GM19240 (cell line): ENCODE data around the gene GNB3.

ENCODE experiments used
- DNase-seq: peaks from one replicate; pipeline ENCODE4 v3.0.0; 2011; ENCODE audit warnings: low spot score; ENCODE audit not compliant: insufficient read length

GNB3 gene

GRCh38 chr12:6823182-6824084, 17.3 kb upstream of the GNB3 start:
- no peak for DNase-seq

DNA sequence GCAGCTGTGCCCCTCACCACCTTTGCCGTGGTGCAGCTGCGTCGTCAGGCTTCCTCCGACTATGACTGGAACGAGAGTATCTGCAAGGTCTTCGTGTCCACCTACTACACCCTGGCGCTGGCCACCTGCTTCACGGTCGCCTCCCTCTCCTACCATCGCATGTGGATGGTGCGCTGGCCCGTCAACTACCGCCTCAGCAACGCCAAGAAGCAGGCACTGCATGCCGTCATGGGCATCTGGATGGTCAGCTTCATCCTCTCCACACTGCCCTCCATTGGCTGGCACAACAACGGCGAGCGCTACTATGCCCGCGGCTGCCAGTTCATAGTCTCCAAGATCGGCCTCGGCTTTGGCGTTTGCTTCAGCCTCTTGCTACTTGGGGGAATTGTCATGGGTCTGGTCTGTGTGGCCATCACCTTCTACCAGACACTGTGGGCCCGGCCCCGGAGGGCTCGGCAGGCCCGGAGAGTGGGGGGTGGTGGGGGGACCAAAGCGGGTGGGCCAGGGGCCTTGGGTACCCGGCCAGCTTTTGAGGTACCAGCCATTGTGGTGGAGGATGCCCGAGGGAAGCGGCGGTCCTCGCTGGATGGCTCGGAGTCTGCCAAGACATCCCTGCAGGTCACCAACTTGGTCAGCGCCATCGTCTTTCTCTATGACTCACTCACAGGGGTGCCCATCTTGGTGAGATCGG, 16.5 kb upstream of the GNB3 start:
- DNase-seq = no peak

- no peak for DNase-seq
Observed at GRCh38 chr12:6824901-6825381, 15.8 kb upstream of the GNB3 start.

- peak; percentile 94 for DNase-seq
Observed at GRCh38 chr12:6825398-6826124, 15.2 kb upstream of the GNB3 start.

DNA sequence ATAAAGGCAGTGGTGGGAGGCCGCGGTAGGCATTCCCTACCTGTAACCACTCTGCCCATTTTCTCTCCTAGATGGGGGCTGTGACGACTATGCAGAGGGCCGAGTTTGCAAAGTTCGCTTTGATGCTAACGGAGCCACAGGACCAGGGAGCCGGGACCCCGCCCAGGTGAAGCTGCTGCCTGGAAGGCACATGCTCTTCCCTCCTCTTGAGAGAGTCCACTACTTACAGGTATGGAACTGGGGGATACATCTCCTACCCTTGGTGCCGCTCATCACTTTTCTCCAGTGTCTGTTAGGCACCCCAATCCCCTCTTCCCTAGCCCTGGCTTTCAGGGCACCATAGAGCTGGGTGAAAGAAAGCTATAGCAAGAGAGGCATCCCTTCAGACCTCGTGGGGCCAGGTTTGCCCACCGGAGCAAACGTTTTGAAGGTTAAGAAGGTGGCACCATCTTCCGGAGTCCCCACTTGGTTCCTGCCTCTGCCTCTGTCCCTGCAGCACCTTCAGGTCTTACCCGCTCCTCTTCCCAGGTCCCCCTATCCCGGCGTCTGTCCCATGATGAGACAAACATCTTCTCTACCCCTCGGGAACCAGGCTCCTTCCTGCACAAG, 14.5 kb upstream of the GNB3 start:
- no peak for DNase-seq

DNA sequence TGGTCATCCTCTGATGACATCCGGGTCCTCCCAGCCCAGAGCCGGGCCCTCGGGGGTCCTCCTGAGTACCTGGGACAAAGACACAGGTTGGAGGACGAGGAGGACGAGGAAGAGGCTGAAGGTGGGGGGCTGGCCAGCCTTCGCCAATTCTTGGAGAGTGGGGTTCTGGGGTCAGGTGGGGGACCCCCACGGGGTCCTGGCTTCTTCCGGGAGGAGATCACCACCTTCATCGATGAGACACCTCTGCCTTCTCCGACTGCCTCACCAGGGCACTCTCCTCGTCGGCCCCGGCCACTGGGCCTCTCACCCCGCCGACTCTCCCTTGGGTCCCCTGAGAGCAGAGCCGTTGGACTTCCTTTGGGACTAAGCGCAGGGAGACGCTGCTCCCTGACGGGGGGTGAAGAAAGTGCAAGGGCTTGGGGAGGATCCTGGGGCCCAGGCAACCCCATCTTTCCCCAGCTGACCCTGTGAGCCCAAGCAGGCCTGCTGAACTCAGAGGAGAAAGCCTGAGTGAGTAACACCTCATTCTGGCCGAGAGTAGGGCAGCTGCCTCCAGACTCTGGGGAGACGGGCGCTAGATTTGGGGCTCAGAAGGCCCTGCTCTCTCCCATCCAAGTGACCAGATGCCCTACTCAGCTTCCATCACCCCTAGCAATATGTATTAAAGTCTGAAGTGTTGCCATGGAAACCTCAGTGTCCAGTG, 13.8 kb upstream of the GNB3 start:
- DNase-seq = no peak

DNA sequence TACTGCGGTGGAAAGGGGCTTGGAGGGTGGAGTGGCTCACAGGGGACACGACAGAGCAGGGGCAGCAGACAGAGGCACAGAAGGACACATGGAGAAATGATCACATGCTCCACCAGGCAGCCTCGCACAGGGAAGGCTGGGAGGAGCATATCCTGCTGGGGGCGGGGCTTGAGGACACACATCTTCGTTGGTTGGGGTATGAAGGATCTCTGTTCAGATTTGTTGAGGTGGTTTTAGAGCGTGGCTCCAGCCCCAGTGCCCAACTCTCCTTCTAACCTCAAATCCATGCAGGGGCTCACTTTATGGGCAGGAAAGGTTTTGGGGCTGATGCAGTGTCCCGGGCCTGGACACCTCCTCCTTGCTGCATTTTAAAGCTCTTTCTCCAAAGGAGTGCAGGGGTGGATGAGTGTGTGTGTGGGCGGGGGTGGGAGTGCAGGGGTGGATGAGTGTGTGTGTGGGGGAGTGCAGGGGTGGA, 13.3 kb upstream of the GNB3 start:
- no peak for DNase-seq

GRCh38 chr12:6827982-6828780, 12.5 kb upstream of the GNB3 start, which contains the start of gene P3H3:
TSS of gene P3H3 (plus strand) at chr12:6828407. CDS start at chr12:6828441, 34 bp downstream.
- no peak for DNase-seq

GRCh38 chr12:6828781-6829535, 11.8 kb upstream of the GNB3 start:
- no peak for DNase-seq

DNA sequence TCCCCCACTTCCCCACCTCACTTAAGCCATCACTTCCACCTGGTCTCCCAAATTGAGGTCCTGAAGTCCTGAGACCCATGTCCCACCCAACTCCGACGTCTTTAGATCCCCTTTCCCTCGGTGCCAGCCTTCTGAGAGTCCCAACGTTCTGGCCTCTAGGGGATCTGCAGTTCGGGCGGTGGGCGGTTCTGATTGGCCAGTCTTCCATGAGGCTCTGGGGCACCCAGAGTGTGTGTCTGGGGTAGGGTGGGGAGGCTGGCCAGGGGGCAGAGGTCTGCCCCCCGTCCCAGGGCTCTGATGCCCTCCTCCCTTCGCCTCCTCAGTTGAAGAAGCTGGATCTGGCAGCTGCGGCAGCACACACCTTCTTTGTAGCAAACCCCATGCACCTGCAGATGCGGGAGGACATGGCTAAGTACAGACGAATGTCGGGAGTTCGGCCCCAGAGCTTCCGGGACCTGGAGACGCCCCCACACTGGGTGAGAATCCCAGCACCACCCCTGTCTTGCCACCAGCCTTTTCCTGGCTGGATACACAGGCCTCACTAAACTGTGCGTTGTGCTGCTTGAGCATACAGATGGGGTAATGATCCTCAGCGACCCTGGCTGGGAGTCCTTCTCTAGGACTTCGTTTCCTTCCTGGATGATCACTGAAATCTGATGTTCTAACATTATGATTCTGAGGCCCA, 11.0 kb upstream of the GNB3 start:
- no peak for DNase-seq

DNA sequence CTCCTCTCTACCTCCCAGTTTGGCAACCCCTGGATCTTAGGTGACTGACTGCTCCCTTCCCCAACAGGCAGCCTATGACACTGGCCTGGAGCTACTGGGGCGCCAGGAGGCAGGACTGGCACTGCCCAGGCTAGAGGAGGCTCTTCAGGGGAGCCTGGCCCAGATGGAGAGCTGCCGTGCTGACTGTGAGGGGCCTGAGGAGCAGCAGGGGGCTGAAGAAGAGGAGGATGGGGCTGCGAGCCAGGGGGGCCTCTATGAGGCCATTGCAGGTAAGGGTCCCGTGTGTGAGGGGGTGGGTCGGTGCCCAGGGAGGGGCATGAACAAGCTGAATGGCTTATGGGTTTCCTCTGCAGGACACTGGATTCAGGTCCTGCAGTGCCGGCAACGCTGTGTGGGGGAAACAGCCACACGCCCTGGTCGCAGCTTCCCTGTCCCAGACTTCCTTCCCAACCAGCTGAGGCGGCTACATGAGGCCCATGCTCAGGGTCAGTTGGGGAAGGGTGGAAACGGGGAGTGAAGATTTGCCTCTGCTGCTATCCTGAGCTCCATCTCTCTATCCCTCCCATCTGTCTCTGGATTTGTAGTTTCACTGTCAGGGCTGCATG, 10.3 kb upstream of the GNB3 start:
- DNase-seq = no peak

GRCh38 chr12:6830999-6831398, 9.7 kb upstream of the GNB3 start:
- no peak for DNase-seq

- DNase-seq = no peak
Observed at GRCh38 chr12:6831450-6831995, 9.2 kb upstream of the GNB3 start.

DNA sequence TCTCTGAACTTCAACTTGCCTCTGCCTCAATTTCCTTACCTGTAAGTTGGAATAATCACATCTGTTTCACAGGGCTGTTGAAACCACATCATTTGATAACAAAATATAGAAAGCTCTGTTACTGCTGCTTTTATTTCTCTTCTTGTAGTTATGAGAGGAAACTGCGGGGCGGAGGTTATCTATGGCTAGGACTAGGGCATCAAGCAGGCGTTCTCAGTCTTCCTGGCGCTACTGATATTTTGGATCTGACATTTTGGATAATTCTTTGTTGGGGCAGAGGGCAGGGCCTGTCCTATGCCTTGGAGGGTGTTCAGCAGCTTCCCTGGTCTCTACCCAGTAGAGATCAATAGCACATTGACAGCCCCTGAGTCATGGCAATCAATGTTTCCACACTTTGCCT, 8.6 kb upstream of the GNB3 start:
- DNase-seq = no peak

- DNase-seq = no peak
Observed at GRCh38 chr12:6833189-6833890, 7.4 kb upstream of the GNB3 start.

- no peak for DNase-seq
Observed at GRCh38 chr12:6834254-6834653, 6.5 kb upstream of the GNB3 start.

DNA sequence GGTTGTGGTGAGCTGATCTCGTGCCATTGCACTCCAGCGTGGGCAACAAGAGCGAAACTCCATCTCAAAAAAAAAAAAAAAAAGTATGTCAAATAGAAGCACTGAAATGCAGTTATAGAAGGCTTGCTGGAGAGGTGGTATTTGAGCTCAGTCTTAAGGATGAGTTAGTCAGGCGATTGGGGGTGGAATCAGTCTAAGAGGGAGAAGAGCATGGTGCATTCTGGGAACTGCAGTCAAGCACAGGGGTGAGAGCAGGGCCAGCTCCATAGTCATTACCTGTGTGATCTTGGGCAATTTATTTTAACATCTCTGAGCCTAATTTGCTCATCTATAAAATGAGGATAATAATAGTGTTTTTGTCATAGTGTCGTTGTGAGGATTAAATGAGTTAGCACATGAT, 5.9 kb upstream of the GNB3 start:
- DNase-seq = no peak
